GM23338 (cell line): ENCODE measurements around the gene EPB41L4A. TPM values are rescaled to one million over a fixed set of nuclear protein-coding genes. Genes with fewer than 3 reads are reported as not detected.

Experiments used
- ATAC-seq: fragments of 200-7000 bp; cut with Tn5 transposase; 3 replicates; pipeline ENCODE4 v1.9.1; 2020
- DNase-seq: peaks from one replicate; pipeline ENCODE4 v3.0.0-alpha.2; 2015; ENCODE audit warnings: low spot score
- H2AFZ ChIP-seq: fragments of 200-600 bp; sonication (generic); 2 replicates; pipeline ENCODE4 v1.8.0; 2016; ENCODE audit warnings: antibody characterized with exemption, mild to moderate bottlenecking, moderate library complexity
- H3F3A ChIP-seq: fragments of 200-600 bp; sonication (generic); replicated peaks from 2 replicates; pipeline ENCODE4 v1.8.0; 2017; ENCODE audit warnings: antibody characterized with exemption, mixed run types, low read depth
- H3K27ac ChIP-seq: fragments of 200-600 bp; sonication (generic); 2 replicates; pipeline ENCODE4 v1.6.1; 2016; ENCODE audit warnings: low read depth
- H3K27me3 ChIP-seq: fragments of 200-600 bp; sonication (generic); 2 replicates; pipeline ENCODE4 v1.8.0; 2016; ENCODE audit warnings: mild to moderate bottlenecking, mixed run types, moderate library complexity; ENCODE audit not compliant: insufficient read depth
- H3K36me3 ChIP-seq: fragments of 200-600 bp; sonication (generic); 2 replicates; pipeline ENCODE4 v1.8.0; 2016; ENCODE audit warnings: mild to moderate bottlenecking; ENCODE audit not compliant: insufficient read depth
- H3K4me1 ChIP-seq: fragments of 200-600 bp; sonication (generic); 2 replicates; pipeline ENCODE4 v1.8.0; 2016; ENCODE audit warnings: mild to moderate bottlenecking, moderate library complexity; ENCODE audit not compliant: insufficient read depth
- H3K4me2 ChIP-seq: fragments of 200-600 bp; sonication (generic); 2 replicates; pipeline ENCODE4 v1.7.1; 2017; ENCODE audit warnings: mixed run types
- H3K4me3 ChIP-seq: fragments of 200-600 bp; sonication (generic); 2 replicates; pipeline ENCODE4 v1.6.1; 2016; ENCODE audit warnings: mixed run types
- H3K79me2 ChIP-seq: fragments of 200-600 bp; sonication (generic); replicated peaks from 2 replicates; pipeline ENCODE4 v1.8.0; 2017; ENCODE audit warnings: mild to moderate bottlenecking; ENCODE audit not compliant: insufficient read depth
- H3K9me2 ChIP-seq: fragments of 200-600 bp; sonication (generic); 2 replicates; pipeline ENCODE4 v1.8.0; 2017; ENCODE audit not compliant: insufficient read depth
- H4K20me1 ChIP-seq: fragments of 200-600 bp; sonication (generic); replicated peaks from 2 replicates; pipeline ENCODE4 v1.8.0; 2017; ENCODE audit warnings: mild to moderate bottlenecking; ENCODE audit not compliant: insufficient read depth
- H3K27ac Mint-ChIP-seq: 2 replicates; pipeline ENCODE4 v1.8.0; 2020; ENCODE audit warnings: inconsistent platforms, mild to moderate bottlenecking, moderate library complexity, mixed read lengths
- H3K27me3 Mint-ChIP-seq: 3 replicates; pipeline ENCODE4 v1.8.0; 2022; ENCODE audit warnings: low read depth, mild to moderate bottlenecking, moderate library complexity, mixed read lengths, inconsistent platforms; ENCODE audit not compliant: insufficient read depth, poor library complexity
- H3K36me3 Mint-ChIP-seq: 3 replicates; pipeline ENCODE4 v1.8.0; 2021; ENCODE audit warnings: low read depth, mild to moderate bottlenecking, inconsistent platforms, moderate library complexity, mixed read lengths
- H3K4me1 Mint-ChIP-seq: 3 replicates; pipeline ENCODE4 v1.8.0; 2020; ENCODE audit warnings: mild to moderate bottlenecking, inconsistent platforms, mixed read lengths
- H3K4me3 Mint-ChIP-seq: 3 replicates; pipeline ENCODE4 v1.8.0; 2021; ENCODE audit warnings: moderate library complexity, mild to moderate bottlenecking, inconsistent platforms, mixed read lengths
- H3K9me3 Mint-ChIP-seq: 3 replicates; pipeline ENCODE4 v1.8.0; 2020; ENCODE audit warnings: moderate library complexity, mild to moderate bottlenecking, inconsistent platforms, mixed read lengths
- CREB1 ChIP-seq: fragments of 250-450 bp; sonication (Bioruptor Pico); IDR thresholded peaks from 2 replicates; pipeline ENCODE4 v1.5.0; 2020; ENCODE audit warnings: low read depth, mild to moderate bottlenecking, moderate library complexity
- EZH2phosphoT487 ChIP-seq: fragments of 200-600 bp; sonication (generic); IDR thresholded peaks from one replicate; pipeline ENCODE4 v1.8.1; 2018; ENCODE audit warnings: antibody characterized with exemption; ENCODE audit not compliant: unreplicated experiment
- JUNB ChIP-seq: IDR thresholded peaks from one replicate; pipeline ENCODE4 v1.6.1; 2016; ENCODE audit warnings: antibody characterized with exemption; ENCODE audit not compliant: unreplicated experiment
- NANOG ChIP-seq: IDR thresholded peaks from 2 replicates; pipeline ENCODE4 v1.6.1; 2016; ENCODE audit warnings: antibody characterized with exemption, borderline replicate concordance
- POLR2AphosphoS5 ChIP-seq: IDR thresholded peaks from 2 replicates; pipeline ENCODE4 v1.6.1; 2016; ENCODE audit warnings: antibody characterized with exemption, low read depth
- ZNF331 ChIP-seq: fragments of 250-450 bp; sonication (Bioruptor Pico); IDR thresholded peaks from 2 replicates; pipeline ENCODE4 v1.5.0; 2020; ENCODE audit warnings: low read depth, mild to moderate bottlenecking, moderate library complexity
- polyA plus RNA-seq: library from polyadenylated mRNA; unstranded; fragments of >200 nt; fragmentation: Nextera tagmentation; extraction: Ambion mirVana; gene quantifications from 2 replicates; pipeline ENCODE4 v1.2.1, GENCODE V29; 2016
- total RNA-seq: library from RNA; depleted of rRNA; stranded (reverse); fragments of >200 nt; shearing (Covaris generic); gene quantifications from 2 replicates; pipeline ENCODE4 v1.2.3, GENCODE V29; 2014
- TF ChIP-seq, protein P1 (sequence below), 2 experiments: fragments of 200-600 bp in 1 of 2; sonication (generic) in 1 of 2; conservative IDR thresholded peaks; 2 replicates each; pipeline versions ENCODE4 v1.5.1 to v1.6.1; 2016 to 2017; ENCODE audit warnings: antibody characterized with exemption in 2 of 2, low read depth in 2 of 2, mild to moderate bottlenecking in 2 of 2, moderate library complexity in 1 of 2
- TF ChIP-seq, protein P2 (sequence below): fragments of 250-450 bp; sonication (Bioruptor Pico); IDR thresholded peaks from 2 replicates; pipeline ENCODE4 v1.5.0; 2020; ENCODE audit warnings: mild to moderate bottlenecking, moderate library complexity
- TF ChIP-seq, protein P3 (sequence below): IDR thresholded peaks from one replicate; pipeline ENCODE4 v1.6.1; 2018; ENCODE audit warnings: antibody characterized with exemption; ENCODE audit not compliant: unreplicated experiment
- TF ChIP-seq, protein P4 (sequence below): IDR thresholded peaks from 2 replicates; pipeline ENCODE4 v1.6.1; 2016; ENCODE audit warnings: antibody characterized with exemption

The EPB41L4A gene
- total and polyA plus RNA-seq, 2 experiments from 2014 or later: 5.7 to 6.0 TPM

DNA sequence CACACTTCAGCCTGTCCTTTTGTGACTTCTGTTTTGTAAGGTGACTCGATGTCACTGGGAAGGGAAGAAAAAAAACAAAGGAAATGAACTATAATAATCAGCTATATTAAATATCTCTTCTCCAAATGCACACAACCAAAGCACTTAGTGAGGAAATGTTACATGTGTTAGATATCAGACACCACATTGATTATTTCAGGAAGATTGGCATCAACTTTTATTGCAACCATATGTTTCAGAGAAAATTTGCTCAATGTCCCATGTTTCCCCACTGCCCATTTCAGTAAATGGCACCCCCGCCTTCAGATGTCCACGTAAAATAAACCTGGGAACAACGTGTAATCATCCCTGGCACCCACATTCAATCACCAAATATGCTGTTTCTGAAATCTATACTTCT is 151.8 kb downstream of the EPB41L4A start (continued):
- TF ChIP-seq, protein P1, sequence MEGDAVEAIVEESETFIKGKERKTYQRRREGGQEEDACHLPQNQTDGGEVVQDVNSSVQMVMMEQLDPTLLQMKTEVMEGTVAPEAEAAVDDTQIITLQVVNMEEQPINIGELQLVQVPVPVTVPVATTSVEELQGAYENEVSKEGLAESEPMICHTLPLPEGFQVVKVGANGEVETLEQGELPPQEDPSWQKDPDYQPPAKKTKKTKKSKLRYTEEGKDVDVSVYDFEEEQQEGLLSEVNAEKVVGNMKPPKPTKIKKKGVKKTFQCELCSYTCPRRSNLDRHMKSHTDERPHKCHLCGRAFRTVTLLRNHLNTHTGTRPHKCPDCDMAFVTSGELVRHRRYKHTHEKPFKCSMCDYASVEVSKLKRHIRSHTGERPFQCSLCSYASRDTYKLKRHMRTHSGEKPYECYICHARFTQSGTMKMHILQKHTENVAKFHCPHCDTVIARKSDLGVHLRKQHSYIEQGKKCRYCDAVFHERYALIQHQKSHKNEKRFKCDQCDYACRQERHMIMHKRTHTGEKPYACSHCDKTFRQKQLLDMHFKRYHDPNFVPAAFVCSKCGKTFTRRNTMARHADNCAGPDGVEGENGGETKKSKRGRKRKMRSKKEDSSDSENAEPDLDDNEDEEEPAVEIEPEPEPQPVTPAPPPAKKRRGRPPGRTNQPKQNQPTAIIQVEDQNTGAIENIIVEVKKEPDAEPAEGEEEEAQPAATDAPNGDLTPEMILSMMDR (conservative IDR thresholded peaks at IDR 0.05; ENCODE audit: low read depth in 2 of 2): no peak
- no peak for TF ChIP-seq JUNB
- TF ChIP-seq NANOG: no peak
- TF ChIP-seq POLR2AphosphoS5: no peak

DNA sequence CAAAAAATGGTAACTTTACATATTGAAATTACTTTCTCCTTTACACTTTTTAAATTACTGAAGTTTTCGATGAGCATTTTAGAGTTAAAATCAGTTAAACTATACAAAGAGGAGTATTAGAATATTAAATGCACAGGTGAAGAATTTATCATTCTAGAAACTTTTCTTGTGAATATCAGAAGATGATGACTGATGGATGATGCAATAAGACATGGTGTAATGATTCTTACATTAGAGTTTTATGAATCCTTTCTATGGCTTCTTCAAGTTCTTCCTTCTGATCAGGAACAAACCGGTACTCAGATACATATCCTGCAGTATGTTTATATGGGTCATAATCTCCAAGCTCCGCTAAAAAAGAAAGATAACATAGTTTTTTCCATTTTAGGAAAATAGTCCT is 154.4 kb downstream of the EPB41L4A start:
- H2AFZ ChIP-seq: no peak overlapping the region
- H3K9me2 ChIP-seq: no peaks in the 10 kb centered on the region
- no peaks in the 10 kb centered on the region for H3K36me3 ChIP-seq
- no peaks in the 10 kb centered on the region for H3K27me3 ChIP-seq
- H3K9me3 Mint-ChIP-seq: no peaks in the 10 kb centered on the region
- DNase-seq: no peak
- no peaks in the 10 kb centered on the region for H3F3A ChIP-seq
- no peaks in the 10 kb centered on the region for H3K79me2 ChIP-seq
- H3K27me3 Mint-ChIP-seq: peaks cover 2% of the 10 kb centered on the region
- H3K4me3 Mint-ChIP-seq: no peak overlapping the region
- H4K20me1 ChIP-seq: no peaks in the 10 kb centered on the region
- no peak overlapping the region for H3K4me3 ChIP-seq
- no peak overlapping the region for H3K4me2 ChIP-seq
- no peak overlapping the region for H3K27ac Mint-ChIP-seq
- peaks cover under 1% of the 10 kb centered on the region; the same call in 2 of the 3 replicates for H3K4me1 Mint-ChIP-seq
- no peaks in the 10 kb centered on the region for H3K4me1 ChIP-seq
- no peak for ATAC-seq
- H3K36me3 Mint-ChIP-seq: no peaks in the 10 kb centered on the region
- H3K27ac ChIP-seq: no peak overlapping the region
- TF ChIP-seq EZH2phosphoT487 (no peak), POLR2AphosphoS5 (no peak), NANOG (no peak), CREB1 (CRISPR knock-in tag) (no peak), ZNF331 (CRISPR knock-in tag) (no peak)
- TF ChIP-seq, protein P2, sequence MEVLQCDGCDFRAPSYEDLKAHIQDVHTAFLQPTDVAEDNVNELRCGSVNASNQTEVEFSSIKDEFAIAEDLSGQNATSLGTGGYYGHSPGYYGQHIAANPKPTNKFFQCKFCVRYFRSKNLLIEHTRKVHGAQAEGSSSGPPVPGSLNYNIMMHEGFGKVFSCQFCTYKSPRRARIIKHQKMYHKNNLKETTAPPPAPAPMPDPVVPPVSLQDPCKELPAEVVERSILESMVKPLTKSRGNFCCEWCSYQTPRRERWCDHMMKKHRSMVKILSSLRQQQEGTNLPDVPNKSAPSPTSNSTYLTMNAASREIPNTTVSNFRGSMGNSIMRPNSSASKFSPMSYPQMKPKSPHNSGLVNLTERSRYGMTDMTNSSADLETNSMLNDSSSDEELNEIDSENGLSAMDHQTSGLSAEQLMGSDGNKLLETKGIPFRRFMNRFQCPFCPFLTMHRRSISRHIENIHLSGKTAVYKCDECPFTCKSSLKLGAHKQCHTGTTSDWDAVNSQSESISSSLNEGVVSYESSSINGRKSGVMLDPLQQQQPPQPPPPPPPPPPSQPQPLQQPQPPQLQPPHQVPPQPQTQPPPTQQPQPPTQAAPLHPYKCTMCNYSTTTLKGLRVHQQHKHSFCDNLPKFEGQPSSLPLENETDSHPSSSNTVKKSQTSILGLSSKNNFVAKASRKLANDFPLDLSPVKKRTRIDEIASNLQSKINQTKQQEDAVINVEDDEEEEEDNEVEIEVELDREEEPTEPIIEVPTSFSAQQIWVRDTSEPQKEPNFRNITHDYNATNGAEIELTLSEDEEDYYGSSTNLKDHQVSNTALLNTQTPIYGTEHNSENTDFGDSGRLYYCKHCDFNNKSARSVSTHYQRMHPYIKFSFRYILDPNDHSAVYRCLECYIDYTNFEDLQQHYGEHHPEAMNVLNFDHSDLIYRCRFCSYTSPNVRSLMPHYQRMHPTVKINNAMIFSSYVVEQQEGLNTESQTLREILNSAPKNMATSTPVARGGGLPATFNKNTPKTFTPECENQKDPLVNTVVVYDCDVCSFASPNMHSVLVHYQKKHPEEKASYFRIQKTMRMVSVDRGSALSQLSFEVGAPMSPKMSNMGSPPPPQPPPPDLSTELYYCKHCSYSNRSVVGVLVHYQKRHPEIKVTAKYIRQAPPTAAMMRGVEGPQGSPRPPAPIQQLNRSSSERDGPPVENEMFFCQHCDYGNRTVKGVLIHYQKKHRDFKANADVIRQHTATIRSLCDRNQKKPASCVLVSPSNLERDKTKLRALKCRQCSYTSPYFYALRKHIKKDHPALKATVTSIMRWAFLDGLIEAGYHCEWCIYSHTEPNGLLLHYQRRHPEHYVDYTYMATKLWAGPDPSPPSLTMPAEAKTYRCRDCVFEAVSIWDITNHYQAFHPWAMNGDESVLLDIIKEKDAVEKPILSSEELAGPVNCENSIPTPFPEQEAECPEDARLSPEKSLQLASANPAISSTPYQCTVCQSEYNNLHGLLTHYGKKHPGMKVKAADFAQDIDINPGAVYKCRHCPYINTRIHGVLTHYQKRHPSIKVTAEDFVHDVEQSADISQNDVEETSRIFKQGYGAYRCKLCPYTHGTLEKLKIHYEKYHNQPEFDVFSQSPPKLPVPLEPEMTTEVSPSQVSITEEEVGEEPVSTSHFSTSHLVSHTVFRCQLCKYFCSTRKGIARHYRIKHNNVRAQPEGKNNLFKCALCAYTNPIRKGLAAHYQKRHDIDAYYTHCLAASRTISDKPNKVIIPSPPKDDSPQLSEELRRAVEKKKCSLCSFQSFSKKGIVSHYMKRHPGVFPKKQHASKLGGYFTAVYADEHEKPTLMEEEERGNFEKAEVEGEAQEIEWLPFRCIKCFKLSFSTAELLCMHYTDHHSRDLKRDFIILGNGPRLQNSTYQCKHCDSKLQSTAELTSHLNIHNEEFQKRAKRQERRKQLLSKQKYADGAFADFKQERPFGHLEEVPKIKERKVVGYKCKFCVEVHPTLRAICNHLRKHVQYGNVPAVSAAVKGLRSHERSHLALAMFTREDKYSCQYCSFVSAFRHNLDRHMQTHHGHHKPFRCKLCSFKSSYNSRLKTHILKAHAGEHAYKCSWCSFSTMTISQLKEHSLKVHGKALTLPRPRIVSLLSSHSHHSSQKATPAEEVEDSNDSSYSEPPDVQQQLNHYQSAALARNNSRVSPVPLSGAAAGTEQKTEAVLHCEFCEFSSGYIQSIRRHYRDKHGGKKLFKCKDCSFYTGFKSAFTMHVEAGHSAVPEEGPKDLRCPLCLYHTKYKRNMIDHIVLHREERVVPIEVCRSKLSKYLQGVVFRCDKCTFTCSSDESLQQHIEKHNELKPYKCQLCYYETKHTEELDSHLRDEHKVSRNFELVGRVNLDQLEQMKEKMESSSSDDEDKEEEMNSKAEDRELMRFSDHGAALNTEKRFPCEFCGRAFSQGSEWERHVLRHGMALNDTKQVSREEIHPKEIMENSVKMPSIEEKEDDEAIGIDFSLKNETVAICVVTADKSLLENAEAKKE: no peak
- TF ChIP-seq, protein P3, sequence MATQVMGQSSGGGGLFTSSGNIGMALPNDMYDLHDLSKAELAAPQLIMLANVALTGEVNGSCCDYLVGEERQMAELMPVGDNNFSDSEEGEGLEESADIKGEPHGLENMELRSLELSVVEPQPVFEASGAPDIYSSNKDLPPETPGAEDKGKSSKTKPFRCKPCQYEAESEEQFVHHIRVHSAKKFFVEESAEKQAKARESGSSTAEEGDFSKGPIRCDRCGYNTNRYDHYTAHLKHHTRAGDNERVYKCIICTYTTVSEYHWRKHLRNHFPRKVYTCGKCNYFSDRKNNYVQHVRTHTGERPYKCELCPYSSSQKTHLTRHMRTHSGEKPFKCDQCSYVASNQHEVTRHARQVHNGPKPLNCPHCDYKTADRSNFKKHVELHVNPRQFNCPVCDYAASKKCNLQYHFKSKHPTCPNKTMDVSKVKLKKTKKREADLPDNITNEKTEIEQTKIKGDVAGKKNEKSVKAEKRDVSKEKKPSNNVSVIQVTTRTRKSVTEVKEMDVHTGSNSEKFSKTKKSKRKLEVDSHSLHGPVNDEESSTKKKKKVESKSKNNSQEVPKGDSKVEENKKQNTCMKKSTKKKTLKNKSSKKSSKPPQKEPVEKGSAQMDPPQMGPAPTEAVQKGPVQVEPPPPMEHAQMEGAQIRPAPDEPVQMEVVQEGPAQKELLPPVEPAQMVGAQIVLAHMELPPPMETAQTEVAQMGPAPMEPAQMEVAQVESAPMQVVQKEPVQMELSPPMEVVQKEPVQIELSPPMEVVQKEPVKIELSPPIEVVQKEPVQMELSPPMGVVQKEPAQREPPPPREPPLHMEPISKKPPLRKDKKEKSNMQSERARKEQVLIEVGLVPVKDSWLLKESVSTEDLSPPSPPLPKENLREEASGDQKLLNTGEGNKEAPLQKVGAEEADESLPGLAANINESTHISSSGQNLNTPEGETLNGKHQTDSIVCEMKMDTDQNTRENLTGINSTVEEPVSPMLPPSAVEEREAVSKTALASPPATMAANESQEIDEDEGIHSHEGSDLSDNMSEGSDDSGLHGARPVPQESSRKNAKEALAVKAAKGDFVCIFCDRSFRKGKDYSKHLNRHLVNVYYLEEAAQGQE: no peak
- TF ChIP-seq, protein P1 (conservative IDR thresholded peaks at IDR 0.05; ENCODE audit: low read depth in 2 of 2): no peak
- TF ChIP-seq, protein P4, sequence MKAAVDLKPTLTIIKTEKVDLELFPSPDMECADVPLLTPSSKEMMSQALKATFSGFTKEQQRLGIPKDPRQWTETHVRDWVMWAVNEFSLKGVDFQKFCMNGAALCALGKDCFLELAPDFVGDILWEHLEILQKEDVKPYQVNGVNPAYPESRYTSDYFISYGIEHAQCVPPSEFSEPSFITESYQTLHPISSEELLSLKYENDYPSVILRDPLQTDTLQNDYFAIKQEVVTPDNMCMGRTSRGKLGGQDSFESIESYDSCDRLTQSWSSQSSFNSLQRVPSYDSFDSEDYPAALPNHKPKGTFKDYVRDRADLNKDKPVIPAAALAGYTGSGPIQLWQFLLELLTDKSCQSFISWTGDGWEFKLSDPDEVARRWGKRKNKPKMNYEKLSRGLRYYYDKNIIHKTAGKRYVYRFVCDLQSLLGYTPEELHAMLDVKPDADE: no peak
